ENCODE measurements around the gene NBEA.
A peak's percentile ranks its signal among the peaks of the same experiment; 100 is the strongest.

The NBEA gene

DNA sequence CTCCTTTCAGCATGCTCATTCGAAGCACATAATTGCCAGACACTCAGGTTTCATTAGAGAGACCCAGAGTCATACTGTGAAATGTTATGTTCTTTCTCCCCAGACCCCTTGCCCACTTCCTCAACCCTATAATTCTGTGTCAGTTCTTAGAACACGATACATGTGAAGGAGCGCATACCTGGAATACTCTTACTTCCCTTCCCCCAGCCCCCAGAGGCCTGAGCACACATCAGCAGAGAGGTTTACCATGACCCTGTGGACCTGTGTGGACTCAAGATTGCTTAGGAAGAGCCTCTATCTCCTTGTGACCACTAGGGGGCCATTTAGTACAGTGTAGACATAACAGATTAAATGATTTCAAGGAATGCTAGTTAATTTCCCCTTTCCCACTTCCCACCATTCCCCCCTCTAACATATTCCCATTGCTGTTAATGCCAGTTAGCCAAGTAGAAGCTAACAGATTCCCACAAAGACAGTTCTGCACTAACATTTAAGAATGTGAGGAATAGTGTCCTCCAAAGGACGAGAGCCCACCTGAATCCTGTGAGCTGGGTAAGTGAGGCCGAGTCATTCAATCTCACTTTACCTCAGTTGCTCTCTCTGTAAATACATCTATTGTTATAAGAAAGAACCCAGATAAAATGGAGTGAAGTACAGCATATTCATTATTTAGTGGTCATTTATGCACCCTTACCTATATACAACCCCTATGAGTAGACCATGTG is 688.6 kb downstream of the NBEA start:
- no peak for DNase-seq (ENCODE audit: low read depth)

DNA sequence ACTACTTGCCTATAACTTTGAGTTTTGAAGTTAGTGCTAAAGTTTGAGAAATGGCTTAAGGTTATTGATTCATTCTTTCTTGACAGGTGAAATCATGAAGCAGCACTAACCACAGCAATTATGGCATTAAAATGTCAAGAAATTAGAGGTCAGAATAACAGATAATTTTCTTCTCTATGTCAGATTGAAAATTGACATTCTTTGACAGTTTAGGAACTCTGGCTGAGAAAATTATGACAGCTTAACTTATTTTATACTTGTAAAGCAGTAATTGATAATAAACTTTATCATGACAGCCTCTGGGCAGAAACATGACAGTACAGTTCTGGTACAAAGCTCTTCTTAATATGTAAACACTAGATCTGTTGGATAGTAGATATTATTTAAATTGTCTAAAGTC is 689.6 kb downstream of the NBEA start:
- DNase-seq (ENCODE audit: low read depth): no peak
- H3K4me3 ChIP-seq (ENCODE audit: low read depth, low read length): no peak overlapping the region
- TF ChIP-seq, protein P1, sequence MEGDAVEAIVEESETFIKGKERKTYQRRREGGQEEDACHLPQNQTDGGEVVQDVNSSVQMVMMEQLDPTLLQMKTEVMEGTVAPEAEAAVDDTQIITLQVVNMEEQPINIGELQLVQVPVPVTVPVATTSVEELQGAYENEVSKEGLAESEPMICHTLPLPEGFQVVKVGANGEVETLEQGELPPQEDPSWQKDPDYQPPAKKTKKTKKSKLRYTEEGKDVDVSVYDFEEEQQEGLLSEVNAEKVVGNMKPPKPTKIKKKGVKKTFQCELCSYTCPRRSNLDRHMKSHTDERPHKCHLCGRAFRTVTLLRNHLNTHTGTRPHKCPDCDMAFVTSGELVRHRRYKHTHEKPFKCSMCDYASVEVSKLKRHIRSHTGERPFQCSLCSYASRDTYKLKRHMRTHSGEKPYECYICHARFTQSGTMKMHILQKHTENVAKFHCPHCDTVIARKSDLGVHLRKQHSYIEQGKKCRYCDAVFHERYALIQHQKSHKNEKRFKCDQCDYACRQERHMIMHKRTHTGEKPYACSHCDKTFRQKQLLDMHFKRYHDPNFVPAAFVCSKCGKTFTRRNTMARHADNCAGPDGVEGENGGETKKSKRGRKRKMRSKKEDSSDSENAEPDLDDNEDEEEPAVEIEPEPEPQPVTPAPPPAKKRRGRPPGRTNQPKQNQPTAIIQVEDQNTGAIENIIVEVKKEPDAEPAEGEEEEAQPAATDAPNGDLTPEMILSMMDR (IDR thresholded peaks at IDR 0.05; ENCODE audit: control insufficient read depth, extremely low read depth, insufficient read depth): no peak

More for the DNA sequence above, 688.6 kb downstream of the NBEA start:
- H3K4me3 ChIP-seq (ENCODE audit: low read depth, low read length): no peak overlapping the region
- TF ChIP-seq, protein P1 (IDR thresholded peaks at IDR 0.05; ENCODE audit: control insufficient read depth, extremely low read depth, insufficient read depth): peak; percentile 66

DNA sequence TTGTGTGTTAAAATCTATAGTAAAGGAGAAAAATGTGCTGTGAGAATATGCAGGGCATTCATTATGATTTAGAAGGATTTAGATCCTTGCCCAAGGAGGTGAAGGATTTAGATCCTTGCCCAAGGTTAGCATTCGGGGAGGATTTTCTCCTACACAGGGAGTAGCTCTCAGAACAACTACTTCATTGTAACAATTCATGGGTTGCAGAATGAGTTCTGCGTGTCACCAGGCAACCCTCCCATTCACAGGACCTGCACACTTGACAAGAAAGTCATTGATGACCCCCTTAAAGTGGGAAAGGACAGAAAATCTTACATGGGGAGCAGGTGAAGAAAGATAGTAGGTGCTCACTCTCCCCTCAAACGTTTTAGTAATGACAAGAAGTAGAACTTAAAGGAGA is 701.6 kb downstream of the NBEA start:
- H3K4me3 ChIP-seq (ENCODE audit: low read depth, low read length): no peak overlapping the region
- DNase-seq (ENCODE audit: low read depth): no peak

DNA sequence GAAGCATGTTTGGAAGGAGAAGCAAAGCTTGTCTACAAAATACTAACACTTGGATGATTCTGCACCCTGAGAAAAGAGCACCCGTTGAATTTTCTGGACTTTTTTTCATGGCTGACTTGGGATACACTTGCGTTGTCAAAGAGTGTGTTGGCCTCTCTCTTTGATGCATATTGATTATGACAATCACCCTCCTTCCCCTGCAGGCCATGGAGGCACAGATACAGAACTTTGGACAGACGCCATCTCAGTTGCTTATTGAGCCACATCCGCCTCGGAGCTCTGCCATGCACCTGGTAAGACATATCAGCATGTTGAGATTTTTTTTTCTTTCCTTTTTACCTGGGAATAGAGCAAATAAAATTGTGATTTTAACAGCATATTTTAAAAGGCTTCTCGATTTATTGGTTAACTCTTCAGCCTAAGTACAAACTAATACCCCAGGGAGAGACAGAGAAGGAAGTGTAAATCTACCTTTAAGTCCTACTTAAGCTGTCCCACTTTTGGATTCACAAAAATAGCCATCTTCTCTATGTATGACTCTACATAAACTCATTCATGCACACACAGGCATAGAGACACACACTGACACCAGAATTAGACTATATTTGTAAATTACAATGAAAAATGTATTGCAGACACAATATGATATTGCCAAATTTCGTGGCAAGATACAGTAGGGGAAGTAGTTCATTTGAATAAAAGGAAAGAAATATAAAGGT is 704.1 kb downstream of the NBEA start:
- no peak for DNase-seq (ENCODE audit: low read depth)
- no peak overlapping the region for H3K4me3 ChIP-seq (ENCODE audit: low read depth, low read length)
- TF ChIP-seq, protein P1 (IDR thresholded peaks at IDR 0.05; ENCODE audit: control insufficient read depth, extremely low read depth, insufficient read depth): no peak

More for the DNA sequence above, 701.6 kb downstream of the NBEA start:
- TF ChIP-seq, protein P1 (IDR thresholded peaks at IDR 0.05; ENCODE audit: control insufficient read depth, extremely low read depth, insufficient read depth): no peak

DNA sequence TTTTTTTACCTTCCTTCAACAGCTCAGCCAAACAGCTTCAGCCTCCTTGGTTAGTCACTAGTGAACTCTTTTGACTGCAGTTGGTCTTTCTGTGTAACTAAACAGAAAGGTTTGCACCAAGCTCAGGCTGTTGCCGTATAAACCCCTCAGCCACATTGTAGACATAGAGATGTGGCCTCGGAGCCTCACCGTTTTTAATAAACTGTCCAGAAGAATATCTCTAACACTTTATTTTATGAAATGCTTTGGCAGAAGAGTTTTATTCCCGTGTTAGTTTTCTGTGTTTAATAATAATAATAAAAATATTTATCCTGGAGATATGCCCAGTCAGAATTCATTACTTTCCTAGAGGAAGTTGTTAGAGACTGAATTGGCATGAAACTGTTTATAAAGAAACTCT is 706.1 kb downstream of the NBEA start:
- TF ChIP-seq, protein P1 (IDR thresholded peaks at IDR 0.05; ENCODE audit: control insufficient read depth, extremely low read depth, insufficient read depth): no peak
- H3K4me3 ChIP-seq (ENCODE audit: low read depth, low read length): no peak overlapping the region
- no peak for DNase-seq (ENCODE audit: low read depth)

DNA sequence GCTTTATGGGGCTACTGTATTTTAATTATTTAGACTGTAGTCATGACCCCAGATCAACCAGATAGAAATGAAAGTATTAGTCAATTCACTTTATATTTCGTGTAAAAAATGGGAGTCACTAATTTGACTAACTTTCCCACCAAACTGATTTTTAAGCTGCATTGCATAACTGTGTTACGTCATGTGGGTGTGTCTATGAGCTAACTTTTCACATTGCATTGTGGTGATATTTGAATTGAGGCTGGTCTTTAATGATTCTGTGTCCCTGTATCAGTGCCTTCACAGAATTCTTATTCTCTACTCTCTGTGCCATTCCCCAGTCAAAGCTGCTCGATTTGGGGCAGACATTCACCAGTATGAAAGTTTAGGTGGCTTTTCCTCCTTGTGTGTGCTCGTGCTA is 707.1 kb downstream of the NBEA start:
- no peak for DNase-seq (ENCODE audit: low read depth)
- TF ChIP-seq, protein P1 (IDR thresholded peaks at IDR 0.05; ENCODE audit: control insufficient read depth, extremely low read depth, insufficient read depth): no peak
- H3K4me3 ChIP-seq (ENCODE audit: low read depth, low read length): no peak overlapping the region
